ENCODE results near the gene NKX1-1. TPM values are rescaled to one million over a fixed set of nuclear protein-coding genes. Genes with fewer than 3 reads are reported as not detected.

NKX1-1 gene
- total and polyA plus RNA-seq, 2 of the 8 experiments (the other 6 are each of a cell fraction or from before 2014, with no cell fraction given) = not detected

DNA sequence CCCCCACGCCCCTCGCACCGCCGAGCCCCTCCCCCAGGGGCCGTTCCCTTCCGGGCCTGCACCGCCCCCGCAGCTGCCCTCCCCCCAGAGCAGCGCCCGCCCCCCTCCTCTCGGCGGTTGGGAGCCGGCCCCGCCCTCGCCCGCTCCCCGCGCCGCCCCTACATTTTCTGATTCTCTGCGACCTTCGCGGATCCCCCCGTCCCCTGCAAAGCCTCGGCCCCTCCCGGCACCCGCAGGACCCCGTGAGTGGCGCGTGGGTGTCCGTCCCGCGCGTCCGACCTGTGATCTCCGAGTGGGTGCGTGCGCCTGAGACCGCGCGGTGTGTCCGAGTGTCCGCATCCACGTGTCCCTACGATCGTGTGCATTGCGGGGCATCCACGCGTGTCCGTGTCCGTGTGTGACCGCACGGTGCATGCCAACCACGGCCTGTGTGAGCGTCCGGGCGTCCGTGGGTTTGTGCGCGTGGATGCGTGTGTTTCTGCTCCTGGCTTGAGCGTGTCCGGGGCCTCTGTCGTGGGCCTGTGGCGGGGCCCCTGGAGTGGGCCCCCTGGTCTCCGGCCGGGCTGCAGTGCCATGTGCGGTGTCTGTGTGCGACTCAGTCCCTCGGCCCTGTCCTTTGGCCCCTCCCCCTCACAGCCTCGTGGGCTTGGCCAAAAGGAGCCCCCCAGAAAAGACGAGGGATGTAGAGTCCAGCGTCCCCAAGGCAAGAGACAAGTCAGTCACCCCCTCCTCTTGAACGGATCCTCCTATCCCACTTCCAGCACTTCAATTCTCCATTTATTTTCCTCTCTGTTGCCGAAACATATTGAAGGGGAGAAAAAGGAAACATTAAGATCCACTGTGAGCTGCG lies 8.8 kb upstream of the NKX1-1 start:
- Histone ChIP-seq H2BK12ac (ENCODE audit: low read depth, low read length) (peak overlapping the region; percentile 96; the same call in 1 of the 2 replicates), H3K23ac (ENCODE audit: insufficient read length) (no peak overlapping the region), H4K20me1 (replicated peaks in 1 of 2; ENCODE audit: control insufficient read depth in 1 of 2, insufficient read depth in 2 of 2, low read length in 2 of 2) (peaks cover 7 to 19% of the 10 kb centered on the region in 2 experiments), H3K79me2 (ENCODE audit: control insufficient read depth in 1 of 2, insufficient read depth in 2 of 2, low read length in 2 of 2) (no peaks in the 10 kb centered on the region), H3K27me3 (replicated peaks in 1 of 4; ENCODE audit: control insufficient read depth in 3 of 4, extremely low read depth in 1 of 4, insufficient read depth in 3 of 4, low read length in 3 of 4) (peaks cover 0 to 40% (median 36%) of the 10 kb centered on the region in 4 experiments; a peak in 6 of 7 replicates), H2BK20ac (ENCODE audit: low read length) (no peak overlapping the region), H2AFZ (ENCODE audit: low read length) (no peak overlapping the region), H3K9me3 (ENCODE audit: insufficient read depth in 2 of 2, low read depth in 1 of 2, low read length in 1 of 2) (no peaks in the 10 kb centered on the region), H4K91ac (replicated peaks; ENCODE audit: insufficient read length, low read length) (peak overlapping the region; percentile 93), H3K4me1 (replicated peaks in 1 of 4; ENCODE audit: control insufficient read depth in 3 of 4, insufficient read depth in 4 of 4, low read length in 3 of 4) (peaks cover 0 to 10% (median 2%) of the 10 kb centered on the region in 4 experiments; a peak in 4 of 7 replicates), H2AK5ac (ENCODE audit: low read depth, low read length) (no peak overlapping the region), H3K4me2 (ENCODE audit: insufficient read depth in 1 of 2, low read depth in 2 of 2, low read length in 2 of 2) (peak overlapping the region; percentile 8 to 44; a peak in 2 of 4 replicates), H3K27ac (ENCODE audit: low read depth, low read length) (no peak overlapping the region), H3K18ac (ENCODE audit: extremely low read depth, low read length) (peak overlapping the region; percentile 25; the same call in 1 of the 2 replicates), H3K36me3 (ENCODE audit: control insufficient read depth in 2 of 4, insufficient read depth in 4 of 4, low read length in 3 of 4) (no peaks in the 10 kb centered on the region), H3K9ac (replicated peaks in 1 of 4; ENCODE audit: extremely low read depth in 1 of 4, low read depth in 3 of 4, low read length in 3 of 4) (no peak overlapping the region), H4K5ac (ENCODE audit: insufficient read length, low read depth, low read length) (peak overlapping the region; percentile 33), H3K79me1 (ENCODE audit: low read depth, low read length) (no peaks in the 10 kb centered on the region), H2BK120ac (replicated peaks; ENCODE audit: low read depth, low read length) (no peak overlapping the region), H3K56ac (replicated peaks; ENCODE audit: insufficient read length, low read depth, low read length) (no peak overlapping the region), H3K4ac (replicated peaks; ENCODE audit: insufficient read length, low read depth, low read length) (peak overlapping the region; percentile 78), H2BK15ac (ENCODE audit: low read length) (peak overlapping the region; percentile 48; the same call in 1 of the 2 replicates), H3K4me3 (ENCODE audit: extremely low read depth in 1 of 4, insufficient read depth in 2 of 4, low read depth in 3 of 4, low read length in 4 of 4) (peak overlapping the region in 1 of 4 experiments; percentile 51; a peak in 3 of 8 replicates), H2BK5ac (ENCODE audit: low read depth, low read length) (peak overlapping the region; percentile 48; the same call in 1 of the 2 replicates), H4K8ac (ENCODE audit: extremely low read depth, insufficient read depth, low read length) (peak overlapping the region; percentile 51; the same call in 1 of the 2 replicates), H3K14ac (ENCODE audit: insufficient read length) (no peak overlapping the region), H3K23me2 (ENCODE audit: low read depth, low read length) (no peaks in the 10 kb centered on the region; the same call in 1 of the 2 replicates)
- CTCF ChIA-PET (ENCODE audit: partially characterized antibody) = interaction anchor here (2.8 kb wide), 1 partner anchor 13 kb away, joined by 7 read pairs; no protein-coding TSS in a partner anchor
- POLR2A ChIA-PET (ENCODE audit: partially characterized antibody) = no interaction called here
- no peak for FAIRE-seq
- DNase-seq (ENCODE audit: low read depth in 1 of 2, low spot score in 2 of 2) = peak in 1 of 2 experiments; percentile 60
- 69% methylated on average over 43 of the region's 75 CpGs; no CpG with 5 or more reads in 1 of the 2 experiments for WGBS, 2 experiments (ENCODE audit: extremely low coverage in 1 of 2, insufficient coverage in 1 of 2, insufficient read length in 1 of 2, insufficient replicate concordance in 2 of 2, low coverage in 1 of 2, low lambda C conversion rate in 2 of 2, missing lambda C conversion rate in 1 of 2)
- peak; percentile 82 for TF ChIP-seq BACH1 (IDR thresholded peaks at IDR 0.05; ENCODE audit: low read length)
- no peak for TF ChIP-seq RAD21 (IDR thresholded peaks at IDR 0.05 in 1 of 2, conservative IDR thresholded peaks at IDR 0.05 in 1 of 2; ENCODE audit: low read depth in 2 of 2, low read length in 2 of 2)
- TF ChIP-seq JUN (IDR thresholded peaks at IDR 0.05; ENCODE audit: low read depth, low read length) = no peak
- no peak for TF ChIP-seq SUZ12 (IDR thresholded peaks at IDR 0.05; ENCODE audit: low read length)
- TF ChIP-seq HDAC2 (IDR thresholded peaks at IDR 0.05; ENCODE audit: borderline replicate concordance in 1 of 2, low read depth in 2 of 2, low read length in 2 of 2) = 0 out of 4 replicates have a peak, but pooled peaks of 1 of the 2 experiments have one; percentile 68
- TF ChIP-seq, protein P1, sequence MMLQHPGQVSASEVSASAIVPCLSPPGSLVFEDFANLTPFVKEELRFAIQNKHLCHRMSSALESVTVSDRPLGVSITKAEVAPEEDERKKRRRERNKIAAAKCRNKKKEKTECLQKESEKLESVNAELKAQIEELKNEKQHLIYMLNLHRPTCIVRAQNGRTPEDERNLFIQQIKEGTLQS (IDR thresholded peaks at IDR 0.05; ENCODE audit: insufficient read depth, low read depth, low read length) = no peak
- 0 out of 2 replicates have a peak, but pooled peaks have one; percentile 27 for TF ChIP-seq EGR1 (IDR thresholded peaks at IDR 0.05; ENCODE audit: borderline replicate concordance, low read depth, low read length)
- TF ChIP-seq SAP30 (IDR thresholded peaks at IDR 0.05; ENCODE audit: insufficient read depth, insufficient replicate concordance, low read length) = no peak
- TF ChIP-seq SIX5 (IDR thresholded peaks at IDR 0.05; ENCODE audit: low read depth, low read length) = no peak

Measured in H1 (cell line).